HK-2 (cell line): ENCODE measurements around the gene ZC3H12D.

ENCODE experiments used
- DNase-seq: peaks from one replicate; pipeline ENCODE4 v3.0.0-alpha.2; 2018; ENCODE audit not compliant: unreplicated experiment

The ZC3H12D gene

DNA sequence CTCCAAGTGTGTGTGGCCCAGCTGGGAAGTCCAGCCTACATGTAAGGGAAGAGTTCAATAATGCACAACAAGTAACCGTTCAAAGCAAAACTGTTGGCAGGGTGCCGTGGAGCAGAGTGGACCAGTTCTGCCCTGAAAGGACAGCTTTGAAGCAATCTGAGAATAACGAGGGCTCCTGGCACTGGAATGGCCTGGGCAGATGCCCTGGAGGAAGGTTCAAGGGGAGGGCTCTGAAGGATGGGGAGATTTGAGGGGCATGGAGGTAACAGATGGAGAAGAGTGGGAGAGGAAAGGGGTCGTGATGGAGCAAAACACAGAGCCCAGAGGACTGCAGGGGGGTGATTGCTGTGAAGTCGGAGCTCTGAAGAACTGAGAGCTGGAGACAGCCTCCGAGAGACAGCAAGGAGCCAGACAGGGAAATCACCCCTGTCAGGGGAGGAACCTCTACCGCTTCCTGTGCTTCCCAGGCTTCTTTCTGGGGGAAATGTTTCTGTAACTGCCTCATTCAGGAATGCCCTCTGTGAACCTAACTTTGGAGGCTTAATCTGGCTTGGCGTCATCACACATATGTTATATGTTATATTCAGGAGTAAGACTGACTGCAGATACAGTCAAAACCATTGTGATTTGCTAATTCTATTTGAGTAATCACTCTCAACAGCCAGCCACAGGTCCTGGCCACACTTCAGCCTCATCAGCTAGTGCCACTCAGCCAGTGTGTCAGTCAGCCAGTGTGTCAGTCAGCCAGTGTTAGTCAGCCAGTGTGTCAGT lies 41.2 kb downstream of the ZC3H12D start:
- no peak for DNase-seq

DNA sequence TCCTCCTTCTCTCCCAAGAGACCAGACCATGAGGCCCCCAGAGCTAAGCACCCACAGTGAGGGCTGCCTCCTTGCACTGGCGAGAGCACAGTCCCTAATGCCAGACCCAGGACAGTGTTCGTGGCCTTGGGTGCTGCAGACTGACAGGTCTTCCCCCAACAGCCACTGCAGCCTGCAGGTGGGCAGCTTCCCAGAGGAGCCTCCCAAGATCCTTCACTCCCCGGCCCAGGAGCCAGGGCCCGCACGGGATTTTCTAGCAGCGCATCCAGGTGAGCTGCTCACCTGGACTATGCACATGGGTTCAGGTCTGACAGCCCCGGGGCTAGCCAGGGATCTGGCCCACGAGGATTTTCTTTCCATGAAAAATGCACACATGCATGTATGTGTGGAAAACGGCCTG lies 43.1 kb downstream of the ZC3H12D start:
- DNase-seq: no peak

DNA sequence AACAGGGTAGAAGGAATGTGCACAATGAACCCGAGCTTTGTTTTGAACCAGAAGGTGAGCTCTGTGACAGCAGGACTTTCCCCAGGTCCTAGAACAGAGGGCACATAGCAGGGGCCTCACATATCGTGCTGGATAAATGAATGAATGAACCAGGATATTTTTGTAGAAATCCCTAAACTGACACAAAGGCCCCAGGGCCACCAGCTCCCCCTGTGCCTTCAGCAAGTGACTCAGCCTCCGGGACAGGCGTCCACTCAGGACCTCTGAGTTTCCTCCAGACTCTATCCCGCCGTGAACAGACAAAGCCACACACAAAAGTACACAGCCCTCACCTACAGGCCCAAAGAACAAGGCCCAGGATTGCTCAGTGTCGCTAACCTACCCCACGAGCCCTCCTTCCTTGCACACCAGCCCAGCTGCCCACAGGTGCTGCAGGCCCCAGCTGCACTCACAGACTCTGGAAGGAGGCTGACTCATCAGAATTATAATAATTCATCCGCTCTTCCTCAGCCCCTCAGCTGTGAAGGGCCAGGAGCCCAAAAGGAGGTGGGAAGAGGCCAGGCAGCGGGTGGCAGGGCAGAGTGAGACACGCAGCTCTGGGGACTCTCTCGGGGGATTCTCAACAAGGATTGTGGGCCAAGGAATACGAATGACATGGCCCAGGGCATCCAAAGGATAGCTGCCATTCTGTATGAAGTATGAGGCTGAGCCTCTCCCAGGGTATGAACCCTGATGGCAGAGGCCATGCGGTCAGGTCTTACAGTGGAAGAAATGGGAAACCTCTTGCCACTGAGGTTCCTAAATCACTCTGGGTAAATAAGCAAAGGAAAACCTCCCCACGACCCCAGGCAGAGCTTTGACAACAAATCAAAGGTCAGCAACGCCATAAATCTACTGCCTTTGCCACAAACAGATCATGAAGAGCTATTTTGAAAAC lies 43.8 kb downstream of the ZC3H12D start:
- DNase-seq: no peak

DNA sequence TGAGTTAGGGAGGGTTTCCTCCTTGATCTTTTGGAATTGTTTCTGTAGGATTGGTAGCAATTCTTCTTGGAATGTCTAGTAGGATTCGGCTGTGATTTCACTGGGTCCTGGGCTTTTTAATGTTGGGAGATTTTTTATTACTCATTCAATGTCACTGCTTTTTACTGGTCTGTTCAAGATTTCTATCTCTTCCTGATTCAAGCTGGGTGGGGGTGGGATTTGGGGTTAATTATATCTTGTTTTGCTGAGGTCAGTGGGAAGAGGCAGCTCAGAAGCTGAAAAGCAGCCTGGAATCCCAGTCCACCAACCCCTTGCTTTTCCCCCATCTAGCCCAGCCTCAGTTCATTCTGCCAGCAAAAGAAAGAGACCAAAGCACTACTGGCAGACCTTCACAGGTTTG lies 45.2 kb downstream of the ZC3H12D start:
- DNase-seq: no peak

DNA sequence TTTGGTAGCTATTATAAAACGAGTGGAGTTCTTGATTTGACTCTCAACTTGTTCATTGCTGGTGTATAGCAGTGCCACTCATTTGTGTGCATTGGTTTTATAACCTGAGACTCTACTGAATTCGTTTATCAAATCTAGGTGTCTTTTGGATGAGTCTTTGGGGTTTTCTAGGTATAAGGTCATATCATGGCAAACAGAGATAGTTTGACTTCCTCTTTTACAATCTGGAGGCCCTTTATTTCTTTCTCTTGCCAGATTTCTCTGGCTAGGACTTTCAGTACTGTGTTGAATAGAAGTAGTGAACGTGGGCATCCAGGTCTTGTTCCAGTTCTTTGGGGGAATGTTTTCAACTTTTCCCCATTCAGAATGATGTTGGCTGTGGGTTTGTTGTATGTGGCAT lies 46.0 kb downstream of the ZC3H12D start:
- no peak for DNase-seq

DNA sequence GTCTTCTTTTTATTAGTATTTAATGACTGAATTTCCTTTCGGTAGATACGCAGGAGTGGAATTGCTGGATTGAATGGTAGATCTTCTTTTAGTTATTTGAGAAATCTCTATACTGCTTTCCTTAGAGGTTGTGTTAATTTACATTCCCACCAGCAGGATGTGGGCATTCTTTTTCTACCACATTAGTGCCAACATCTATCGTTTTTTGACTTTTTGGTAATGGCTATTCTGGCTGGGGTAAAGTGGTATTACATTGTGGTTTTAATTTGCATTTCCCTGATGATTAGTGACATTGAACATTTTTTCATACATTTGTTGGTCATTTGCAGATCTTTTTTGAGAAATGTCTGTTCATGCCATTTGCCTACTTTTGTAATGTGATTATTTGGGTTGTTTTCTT lies 47.6 kb downstream of the ZC3H12D start:
- DNase-seq: no peak

DNA sequence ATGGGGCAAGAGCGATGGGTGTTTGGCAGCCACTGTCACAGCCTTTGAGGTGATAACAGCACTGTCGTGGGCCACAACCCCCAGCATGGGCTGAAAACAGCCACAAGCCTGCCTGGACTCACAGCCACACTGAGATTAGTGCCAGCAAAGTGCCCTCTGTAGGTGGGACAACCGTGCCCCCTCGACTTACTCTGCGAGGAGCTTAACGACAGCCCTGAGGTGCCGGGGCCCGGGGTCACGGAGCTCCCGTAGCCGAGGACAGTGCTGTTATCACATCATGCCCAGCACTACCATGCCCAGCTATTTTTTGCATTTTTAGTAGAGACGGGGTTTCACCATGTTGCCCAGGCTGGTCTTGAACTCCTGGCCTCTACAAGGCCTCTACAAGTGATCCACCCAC lies 48.2 kb downstream of the ZC3H12D start:
- no peak for DNase-seq

DNA sequence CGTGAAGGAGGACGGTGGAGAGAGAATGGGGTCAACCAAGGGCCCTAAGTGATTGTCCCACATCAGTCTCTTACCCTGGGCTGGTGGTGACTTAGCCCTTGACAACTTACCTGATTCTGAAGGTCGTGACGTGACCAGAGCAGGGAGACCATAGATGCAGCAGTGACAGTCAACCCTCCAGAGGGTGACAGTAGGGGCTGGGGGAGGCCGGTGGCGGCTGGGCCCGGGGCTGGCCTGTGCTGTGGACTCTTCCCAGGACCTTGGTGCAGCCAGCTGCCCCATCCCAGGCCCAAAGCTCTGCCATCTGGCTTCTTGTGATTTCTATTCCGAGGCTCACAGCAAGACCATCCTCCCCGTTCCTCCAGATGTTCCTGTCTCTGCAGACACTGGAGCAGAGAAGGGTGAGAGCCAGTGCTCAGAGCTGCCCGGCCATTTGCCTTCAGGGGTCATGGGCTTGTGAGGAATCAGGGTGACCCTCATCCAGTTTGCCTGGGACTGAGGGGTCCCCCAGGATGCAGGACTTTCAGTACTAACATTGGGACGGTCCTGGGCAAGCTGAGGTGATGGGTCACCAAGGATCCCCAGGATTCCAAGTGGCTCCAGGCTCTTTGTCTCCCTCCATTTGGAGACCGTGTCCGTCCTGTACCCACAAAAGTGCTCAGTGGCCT lies 48.8 kb downstream of the ZC3H12D start:
- DNase-seq: no peak

DNA sequence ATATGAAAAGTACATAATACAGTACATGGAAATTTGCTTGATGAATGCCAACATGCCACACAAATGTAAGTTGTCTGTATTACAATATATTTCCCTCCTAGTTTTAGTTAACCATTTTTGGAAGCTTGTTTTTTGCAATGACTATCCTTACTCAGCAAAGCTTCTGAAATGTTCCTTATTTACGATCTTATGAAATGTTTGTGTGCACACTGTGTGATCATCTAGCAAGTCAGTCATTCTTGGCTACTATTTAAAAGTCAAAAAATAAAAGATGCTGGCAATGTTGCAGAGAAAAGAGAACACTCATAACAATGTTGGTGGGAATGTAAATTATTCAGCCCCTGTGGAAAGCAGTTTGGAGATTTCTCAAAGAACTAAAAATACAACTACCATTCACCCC lies 50.9 kb downstream of the ZC3H12D start:
- no peak for DNase-seq

DNA sequence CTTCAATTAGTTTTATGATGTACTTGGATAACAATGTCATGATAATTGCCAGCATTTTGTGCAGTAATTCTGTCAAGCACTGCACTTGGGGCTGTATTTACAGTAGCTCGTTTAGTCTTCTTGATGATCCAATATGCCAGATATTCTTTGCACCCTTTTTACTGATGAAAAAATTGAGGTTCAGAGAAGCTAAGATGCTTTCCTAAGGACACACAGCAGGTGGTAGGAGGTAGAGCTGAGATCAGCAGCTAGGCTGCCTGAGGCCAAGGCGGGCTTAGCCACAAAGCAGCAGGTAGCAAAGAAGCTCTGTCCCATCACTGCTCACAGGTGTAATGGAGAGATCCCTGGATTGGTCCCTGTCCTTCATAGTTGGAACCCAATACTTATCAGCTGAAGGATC lies 51.4 kb downstream of the ZC3H12D start:
- DNase-seq: no peak

DNA sequence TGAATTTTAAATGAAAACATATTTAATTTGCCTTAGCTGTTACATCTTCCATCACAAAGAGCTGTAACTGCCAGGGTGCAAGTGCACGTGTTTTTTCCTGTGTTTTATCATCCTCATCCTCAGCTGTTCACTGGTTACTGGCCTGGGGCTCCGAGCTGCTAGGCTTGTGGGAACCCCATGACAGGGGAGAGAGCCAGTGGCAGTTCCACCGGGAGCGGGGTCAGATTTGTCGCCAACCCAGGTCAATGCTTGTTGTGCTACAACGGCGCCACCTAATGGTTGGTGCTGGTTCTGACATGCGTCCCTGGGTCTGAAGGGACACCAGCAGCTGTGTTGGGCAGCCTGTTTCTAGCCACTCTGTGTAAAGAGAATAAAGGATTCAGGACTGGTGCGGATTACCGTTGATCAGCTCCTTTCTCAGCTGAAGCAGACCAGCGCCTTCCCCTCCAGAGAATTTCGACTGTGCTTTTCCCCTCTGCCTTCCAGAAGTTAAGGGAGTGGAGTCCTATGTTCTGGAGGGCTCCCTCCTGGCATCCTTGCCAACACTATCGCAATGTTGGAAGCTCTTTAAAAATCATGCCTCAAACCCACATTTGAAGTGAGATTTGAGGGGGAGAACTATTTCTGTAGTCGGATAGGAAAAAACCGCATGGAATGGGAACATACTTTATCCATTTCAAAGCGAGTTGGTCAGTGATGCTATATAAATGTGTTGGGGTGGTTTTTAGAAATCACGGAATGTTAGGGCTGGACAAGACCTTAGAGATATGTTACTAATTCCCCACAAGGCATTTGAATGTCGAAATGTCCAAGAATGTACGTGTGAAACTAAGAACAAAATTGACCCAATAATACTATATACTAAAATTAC lies 52.7 kb downstream of the ZC3H12D start:
- DNase-seq: peak; percentile 91

DNA sequence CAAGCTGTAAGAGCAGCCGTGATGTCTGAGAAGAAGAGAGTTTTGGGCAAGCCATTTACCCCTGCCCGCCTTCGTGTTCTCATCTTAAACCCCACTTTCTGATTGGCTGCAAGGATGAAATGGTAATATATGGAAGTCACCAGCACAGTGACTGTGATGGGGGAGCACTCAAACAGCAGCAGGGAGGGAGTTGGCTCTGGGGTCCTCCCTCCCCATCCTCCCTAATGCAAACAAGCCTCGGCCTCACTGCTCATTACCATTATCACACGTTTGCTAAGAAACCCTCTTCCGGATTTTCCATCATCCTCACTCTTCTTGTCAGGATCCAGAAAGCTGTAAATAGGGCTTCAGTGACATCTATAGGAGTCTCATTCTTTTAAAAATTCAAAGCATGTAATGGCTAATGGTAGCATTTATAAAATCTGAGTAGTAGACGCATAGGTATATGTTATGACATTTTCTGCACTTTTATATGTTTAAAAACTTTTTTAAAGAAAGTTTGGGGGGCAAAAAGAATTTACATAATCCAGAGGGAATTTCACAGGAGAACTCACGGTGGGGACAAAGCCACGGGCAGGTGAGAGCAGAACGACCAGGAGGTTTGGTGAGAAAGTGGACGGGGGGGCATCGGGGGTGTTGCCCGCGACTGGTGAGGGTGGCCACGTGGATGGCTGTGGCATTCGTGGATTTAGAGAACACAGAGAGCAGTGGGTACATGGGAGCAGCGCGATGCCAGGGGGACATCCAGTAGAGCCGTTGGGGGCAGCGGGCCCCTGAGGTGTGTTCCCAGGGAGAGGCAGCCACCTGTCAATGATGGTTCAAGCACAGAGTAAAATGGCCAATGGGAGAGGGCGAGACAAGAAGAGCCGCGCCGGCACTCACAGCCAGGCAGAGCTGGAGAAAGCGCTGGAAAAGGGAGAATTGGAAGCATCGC lies 55.1 kb downstream of the ZC3H12D start:
- DNase-seq: no peak

DNA sequence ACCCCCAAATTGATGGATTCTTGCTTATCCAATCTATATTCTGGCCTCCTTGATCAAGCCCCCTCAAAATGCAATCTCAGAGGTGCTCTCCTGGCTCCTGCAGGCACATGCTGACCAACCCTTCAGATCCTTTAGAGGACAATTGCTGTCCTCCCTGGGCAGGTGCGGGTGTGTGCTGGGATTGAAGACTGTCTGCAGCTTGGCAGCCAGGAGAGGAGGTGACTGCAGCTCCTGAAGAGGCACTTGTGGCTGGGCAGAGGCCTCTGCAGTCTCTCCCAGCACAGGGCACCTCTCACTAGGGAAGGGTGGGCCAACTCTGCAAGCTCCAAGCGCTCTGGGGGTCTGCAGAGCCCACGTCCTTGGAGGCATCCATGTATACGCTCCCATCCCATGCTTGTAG lies 56.2 kb downstream of the ZC3H12D start:
- DNase-seq: no peak

DNA sequence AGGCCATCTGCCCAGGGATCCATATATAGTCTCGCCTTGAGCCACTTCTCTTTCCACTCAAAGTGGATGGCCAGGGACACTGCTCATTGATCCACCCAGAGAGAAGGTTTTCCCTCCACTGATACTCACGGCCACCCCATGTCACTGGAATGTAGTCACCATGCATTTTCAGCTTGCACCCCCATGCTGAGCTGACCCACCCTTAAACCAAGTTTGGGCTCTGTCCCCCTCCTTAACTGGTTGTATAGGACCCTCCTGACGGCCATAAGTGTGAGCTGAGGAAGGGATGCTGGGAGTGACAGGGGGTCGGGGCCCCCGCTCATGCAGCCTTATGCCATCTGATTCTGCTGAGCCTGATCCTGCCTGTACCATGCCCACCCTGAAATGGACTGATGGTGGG lies 59.1 kb downstream of the ZC3H12D start:
- no peak for DNase-seq

DNA sequence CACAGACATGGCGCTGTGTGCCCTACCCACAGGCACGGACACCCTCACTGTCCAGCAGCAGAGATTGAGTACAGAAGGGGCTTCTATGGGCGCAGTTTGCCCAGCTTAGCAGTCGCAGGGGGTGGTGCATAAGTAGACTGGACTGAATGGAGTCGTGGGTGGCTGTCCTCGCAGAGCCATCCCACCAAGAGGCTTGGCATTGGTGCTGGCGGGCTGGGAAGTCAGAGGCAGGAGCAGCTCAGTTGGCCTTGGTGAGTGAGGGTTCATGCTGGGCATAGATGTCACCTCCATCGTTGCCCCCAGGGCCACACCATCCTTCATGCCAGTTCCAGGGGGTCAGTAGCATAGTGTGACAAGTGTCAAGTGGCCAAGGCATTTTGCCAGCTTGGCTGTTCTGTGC lies 59.6 kb downstream of the ZC3H12D start:
- DNase-seq: no peak

DNA sequence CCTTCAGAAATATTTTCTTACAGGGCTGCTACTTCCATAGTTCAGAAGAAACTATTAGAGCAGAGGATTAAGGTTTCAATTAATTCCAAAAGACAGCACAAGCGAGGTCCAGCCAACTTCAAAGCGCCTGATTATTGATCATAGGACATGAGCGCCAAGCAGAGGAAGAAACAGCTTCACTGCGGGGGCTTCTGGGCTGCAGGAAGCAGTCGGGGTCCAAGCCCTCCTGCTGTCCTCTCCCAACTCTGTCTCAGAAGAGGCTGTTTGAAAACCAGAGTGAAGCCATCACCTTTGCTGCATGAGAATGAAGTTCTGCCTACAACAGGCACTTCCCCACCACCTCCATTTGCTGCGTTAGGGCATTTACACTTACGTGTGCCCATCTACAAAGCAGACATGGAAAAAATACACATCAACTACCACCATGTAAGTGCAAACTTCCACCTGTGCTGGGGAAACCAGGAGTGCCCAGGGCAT lies 60.8 kb downstream of the ZC3H12D start:
- no peak for DNase-seq

DNA sequence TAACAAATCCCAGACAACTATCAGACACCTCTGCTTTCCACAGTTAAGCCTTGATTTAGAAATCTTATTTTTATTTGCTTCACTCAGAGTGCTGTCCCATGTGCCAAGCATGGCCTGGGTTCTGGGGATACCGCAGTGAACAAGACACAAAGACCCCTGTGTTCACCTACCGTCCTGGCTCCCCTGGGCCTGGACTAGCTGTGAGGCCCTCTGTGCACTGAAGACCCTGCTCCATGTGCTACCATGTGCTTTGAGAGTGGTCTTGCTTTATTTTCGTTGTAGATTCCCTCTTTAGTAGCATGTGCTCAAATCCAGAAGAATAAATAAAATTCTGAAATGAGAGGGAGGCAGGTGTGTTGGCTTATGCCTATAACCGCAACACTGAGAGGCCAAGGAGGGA lies 62.2 kb downstream of the ZC3H12D start:
- DNase-seq: no peak

DNA sequence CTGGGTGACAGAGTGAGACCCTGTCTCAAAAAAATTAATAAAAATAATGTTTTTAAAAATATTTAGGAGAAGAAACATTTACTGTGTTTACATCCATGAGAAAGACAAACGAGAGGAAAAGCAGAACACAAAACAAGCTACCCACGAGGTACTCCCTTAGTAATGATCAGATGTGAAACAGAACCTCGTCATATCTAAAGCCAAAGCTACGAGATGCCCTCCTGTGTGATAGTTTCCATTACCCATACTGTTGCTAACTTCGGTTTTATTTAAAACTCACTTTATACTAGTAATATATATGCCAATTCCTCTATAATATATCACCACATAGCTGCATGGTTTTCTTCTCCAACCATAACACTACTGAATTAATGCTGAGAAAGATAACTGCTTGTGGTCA lies 63.7 kb downstream of the ZC3H12D start:
- DNase-seq: no peak

DNA sequence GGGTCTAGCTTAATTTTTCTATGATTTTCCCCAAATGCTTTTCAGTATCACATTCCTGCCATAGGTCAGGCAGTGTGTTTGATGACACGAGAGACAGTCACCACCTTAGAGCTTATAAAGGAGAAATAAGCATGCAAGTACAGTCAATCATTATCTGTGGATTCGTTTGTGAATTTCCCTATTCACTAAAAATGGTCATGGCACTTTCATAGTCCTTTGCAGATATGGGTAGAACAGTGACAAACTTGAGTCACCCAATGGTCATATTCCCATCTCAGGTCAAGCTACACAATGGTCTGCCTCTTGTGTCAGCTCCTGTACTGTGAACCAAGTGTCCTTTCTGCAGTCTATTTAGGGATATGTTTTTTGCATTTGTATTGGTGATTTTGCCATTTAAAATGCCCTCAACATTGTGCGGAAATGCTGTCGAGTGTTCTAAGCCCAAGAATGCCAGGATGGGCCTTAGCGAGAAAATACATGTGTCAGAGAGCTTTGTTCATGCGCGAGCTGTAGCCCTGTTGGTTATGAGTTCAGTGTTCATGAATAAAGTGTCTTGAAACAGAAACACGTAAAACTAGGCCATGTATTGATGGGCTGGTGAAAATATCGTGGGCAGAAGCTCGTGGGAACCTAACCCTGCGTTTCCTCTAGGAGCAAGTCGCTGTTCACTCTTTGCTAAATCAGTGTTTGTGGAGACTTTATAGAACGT lies 65.0 kb downstream of the ZC3H12D start:
- no peak for DNase-seq

DNA sequence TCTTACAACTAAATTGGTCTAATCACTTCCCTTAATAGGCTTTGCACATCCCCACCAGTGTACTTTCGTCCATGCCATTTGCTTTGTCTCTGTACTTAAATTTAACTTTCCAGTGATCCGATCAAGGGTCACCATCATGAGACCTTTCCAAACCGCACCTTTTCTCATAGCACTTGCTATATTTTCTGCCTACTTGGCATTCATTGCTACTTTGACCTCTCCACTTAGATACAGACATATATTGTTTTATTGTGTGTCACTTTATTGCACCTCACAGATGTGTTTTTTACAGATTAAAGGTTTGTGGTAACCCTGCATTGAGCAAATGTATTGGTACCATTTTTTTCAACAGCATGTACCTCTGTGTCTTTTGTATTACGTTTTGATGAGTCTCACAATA lies 70.0 kb downstream of the ZC3H12D start:
- DNase-seq: no peak
